ENCODE results near the gene WDR44. TPM values are rescaled to one million over a fixed set of nuclear protein-coding genes. Genes with fewer than 3 reads are reported as not detected.
A peak's percentile ranks its signal among the peaks of the same experiment; 100 is the strongest.

WDR44 gene
- total RNA-seq, 1 donor, result 21.0 TPM

DNA sequence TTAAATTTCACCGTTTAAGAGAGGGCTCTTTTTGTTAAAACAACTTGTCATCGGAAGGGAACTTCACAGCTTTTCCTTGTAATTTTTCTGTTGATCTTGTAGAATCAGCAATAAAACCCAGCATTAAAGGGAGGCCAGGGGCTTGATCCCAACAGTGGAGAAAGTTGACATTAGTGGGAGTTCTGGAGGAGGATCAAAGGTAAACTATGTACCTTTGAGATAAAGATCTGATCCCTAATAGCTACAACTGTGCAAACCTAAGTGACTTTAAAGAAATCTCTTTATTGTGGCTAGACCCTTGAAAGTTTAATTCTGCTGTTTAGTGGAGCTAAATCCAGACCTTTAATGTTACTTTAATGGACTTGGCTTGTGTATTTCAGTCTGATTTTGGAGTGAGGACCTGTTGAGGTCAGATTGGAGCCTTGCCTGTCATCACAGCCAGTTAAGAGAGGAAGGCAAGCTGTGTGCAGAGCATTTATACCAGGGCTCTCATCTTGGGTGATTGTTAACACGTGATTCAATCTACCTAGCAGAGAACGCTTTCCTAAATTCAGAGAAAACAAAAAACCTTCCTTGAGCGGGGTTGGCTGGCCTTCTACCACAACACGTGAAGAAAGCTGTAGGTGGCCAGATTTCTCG lies 151.4 kb downstream of the WDR44 start:
- no peaks in the 10 kb centered on the region for H3K4me1 ChIP-seq (ENCODE audit: insufficient read depth, low read length)
- H3K27ac ChIP-seq (ENCODE audit: low read depth, low read length), result no peak overlapping the region
- no peaks in the 10 kb centered on the region for H3K27me3 ChIP-seq (ENCODE audit: insufficient read depth, low read length)
- no peaks in the 10 kb centered on the region for H3K9me3 ChIP-seq (ENCODE audit: low read depth, low read length)
- H2AFZ ChIP-seq (ENCODE audit: low read length), result peak overlapping the region; percentile 80
- H4K20me1 ChIP-seq (ENCODE audit: insufficient read depth, low read length), result no peaks in the 10 kb centered on the region
- no peaks in the 10 kb centered on the region for H3K36me3 ChIP-seq (ENCODE audit: insufficient read depth, low read length)
- peak overlapping the region; percentile 83 for H3K4me2 ChIP-seq (ENCODE audit: insufficient read depth, low read length)
- DNase-seq (ENCODE audit: insufficient read length, low spot score, missing footprints), result no peak
- H3K79me2 ChIP-seq (ENCODE audit: insufficient read depth, low read length), result peaks cover 16% of the 10 kb centered on the region
- peak overlapping the region; percentile 78 for H3K4me3 ChIP-seq (ENCODE audit: insufficient read depth, low read length)
- TF ChIP-seq CTCF (IDR thresholded peaks at IDR 0.05; ENCODE audit: extremely low read depth, low read depth, low read length), result no peak

DNA sequence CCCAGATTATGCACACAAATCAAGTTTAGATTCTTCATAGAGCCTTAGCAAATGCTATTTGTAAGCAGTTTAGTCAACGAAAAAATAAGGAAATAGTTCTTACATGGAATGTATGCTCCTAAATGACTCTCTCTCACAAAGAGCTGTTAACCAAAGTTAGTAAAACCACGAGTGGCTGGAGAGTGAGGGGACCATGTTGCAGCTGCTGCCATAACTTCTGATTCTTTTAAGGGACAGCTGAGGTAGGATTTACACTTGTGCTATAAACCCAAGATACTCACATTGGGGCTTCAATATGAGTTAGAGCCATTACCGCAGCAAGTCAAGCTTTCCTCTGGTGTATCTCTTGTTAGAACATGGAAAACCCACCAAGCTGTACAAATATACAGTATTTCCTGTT lies 152.4 kb downstream of the WDR44 start:
- Histone ChIP-seq H3K27me3 (ENCODE audit: insufficient read depth, low read length) (no peaks in the 10 kb centered on the region), H3K9me3 (ENCODE audit: low read depth, low read length) (no peaks in the 10 kb centered on the region), H4K20me1 (ENCODE audit: insufficient read depth, low read length) (no peaks in the 10 kb centered on the region), H3K79me2 (ENCODE audit: insufficient read depth, low read length) (peaks cover 16% of the 10 kb centered on the region), H3K27ac (ENCODE audit: low read depth, low read length) (no peak overlapping the region), H2AFZ (ENCODE audit: low read length) (no peak overlapping the region), H3K36me3 (ENCODE audit: insufficient read depth, low read length) (no peaks in the 10 kb centered on the region), H3K4me2 (ENCODE audit: insufficient read depth, low read length) (no peak overlapping the region), H3K4me1 (ENCODE audit: insufficient read depth, low read length) (no peaks in the 10 kb centered on the region), H3K4me3 (ENCODE audit: insufficient read depth, low read length) (no peak overlapping the region)
- DNase-seq (ENCODE audit: insufficient read length, low spot score, missing footprints), result no peak
- TF ChIP-seq CTCF (IDR thresholded peaks at IDR 0.05; ENCODE audit: extremely low read depth, low read depth, low read length), result no peak

DNA sequence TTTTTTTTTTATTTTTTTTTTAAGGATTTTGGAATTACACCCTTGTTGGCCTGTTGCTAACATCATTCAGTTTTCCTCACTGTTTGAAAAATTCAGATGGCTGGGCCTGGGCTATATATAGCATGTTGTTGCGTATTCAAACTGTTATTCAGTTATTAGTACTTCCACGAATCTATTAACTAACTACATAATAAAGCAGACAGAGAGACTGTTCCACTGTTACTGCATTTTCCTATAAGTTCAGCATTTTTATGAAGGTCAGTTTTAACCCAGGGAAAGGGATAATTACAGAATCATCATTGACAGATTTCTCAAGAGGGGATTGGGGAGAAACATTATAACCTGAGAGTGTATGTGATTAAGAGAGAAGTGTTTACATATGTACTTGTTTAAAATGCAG lies 152.8 kb downstream of the WDR44 start:
- Histone ChIP-seq H2AFZ (ENCODE audit: low read length) (no peak overlapping the region), H3K9me3 (ENCODE audit: low read depth, low read length) (no peaks in the 10 kb centered on the region), H3K79me2 (ENCODE audit: insufficient read depth, low read length) (peaks cover 16% of the 10 kb centered on the region), H4K20me1 (ENCODE audit: insufficient read depth, low read length) (no peaks in the 10 kb centered on the region), H3K27ac (ENCODE audit: low read depth, low read length) (no peak overlapping the region), H3K4me1 (ENCODE audit: insufficient read depth, low read length) (no peaks in the 10 kb centered on the region), H3K4me3 (ENCODE audit: insufficient read depth, low read length) (no peak overlapping the region), H3K36me3 (ENCODE audit: insufficient read depth, low read length) (no peaks in the 10 kb centered on the region), H3K4me2 (ENCODE audit: insufficient read depth, low read length) (no peak overlapping the region), H3K27me3 (ENCODE audit: insufficient read depth, low read length) (no peaks in the 10 kb centered on the region)
- no peak for DNase-seq (ENCODE audit: insufficient read length, low spot score, missing footprints)
- TF ChIP-seq CTCF (IDR thresholded peaks at IDR 0.05; ENCODE audit: extremely low read depth, low read depth, low read length), result no peak

- no peak overlapping the region for H3K4me3 ChIP-seq (ENCODE audit: insufficient read depth, low read length)
- H3K79me2 ChIP-seq (ENCODE audit: insufficient read depth, low read length), result peaks cover 16% of the 10 kb centered on the region
- no peaks in the 10 kb centered on the region for H3K27me3 ChIP-seq (ENCODE audit: insufficient read depth, low read length)
- no peak overlapping the region for H2AFZ ChIP-seq (ENCODE audit: low read length)
- no peaks in the 10 kb centered on the region for H3K4me1 ChIP-seq (ENCODE audit: insufficient read depth, low read length)
- no peak overlapping the region for H3K27ac ChIP-seq (ENCODE audit: low read depth, low read length)
- no peak overlapping the region for H3K4me2 ChIP-seq (ENCODE audit: insufficient read depth, low read length)
- H3K9me3 ChIP-seq (ENCODE audit: low read depth, low read length), result no peaks in the 10 kb centered on the region
- no peaks in the 10 kb centered on the region for H4K20me1 ChIP-seq (ENCODE audit: insufficient read depth, low read length)
- no peak for TF ChIP-seq CTCF (IDR thresholded peaks at IDR 0.05; ENCODE audit: extremely low read depth, low read depth, low read length)
- H3K36me3 ChIP-seq (ENCODE audit: insufficient read depth, low read length), result no peaks in the 10 kb centered on the region
- no peak for DNase-seq (ENCODE audit: insufficient read length, low spot score, missing footprints)
These were observed 153.4 kb downstream of the WDR44 start for GRCh38 chrX:118499295-118499694.

Small RNA genes within 50 kb of the gene (small RNA-seq; reads per million reads assigned to genes)
- 0.22 reads per million for gene MIR1277

Other genes with a start within 250 kb of the WDR44 start
- gene KLHL13, start 229.3 kb upstream of the WDR44 start, total RNA-seq, result 10.3 and 13.8 TPM in 2 replicates
- 26.4 and 29.5 TPM in 2 replicates for gene DOCK11, start 149.7 kb downstream of the WDR44 start, total RNA-seq